HL-60 (cell line): ENCODE measurements around the gene TBC1D14.

Experiments
- POLR2AphosphoS5 ChIP-seq: IDR thresholded peaks from 2 replicates; pipeline ENCODE4 v1.6.1; 2012; ENCODE audit warnings: low read depth
- TF ChIP-seq, protein P1 (sequence below): IDR thresholded peaks from one replicate; pipeline ENCODE4 v1.5.1; 2011; ENCODE audit warnings: low read length, control low read depth, inconsistent platforms; ENCODE audit not compliant: insufficient read depth

DNA sequence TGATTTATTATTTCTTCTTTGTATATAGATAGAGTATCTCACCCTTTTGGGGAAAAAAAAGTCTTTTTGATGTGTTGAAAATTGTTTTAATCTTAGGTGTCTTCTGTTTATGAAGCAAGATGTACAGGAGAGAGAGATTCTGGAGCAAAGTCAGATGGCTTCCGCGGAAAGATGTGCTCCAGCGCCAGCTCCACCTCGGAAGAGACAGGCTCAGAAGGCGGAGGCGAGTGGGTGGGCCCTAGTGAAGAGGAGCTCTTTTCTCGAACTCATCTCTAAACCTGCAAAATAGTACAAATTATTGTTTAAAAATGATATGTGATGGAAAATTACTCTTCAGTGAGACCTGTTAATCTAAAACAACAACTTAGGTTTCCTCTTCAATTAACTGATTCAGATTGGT, 28.9 kb upstream of the TBC1D14 start:
- no peak for TF ChIP-seq POLR2AphosphoS5
- TF ChIP-seq, protein P1, sequence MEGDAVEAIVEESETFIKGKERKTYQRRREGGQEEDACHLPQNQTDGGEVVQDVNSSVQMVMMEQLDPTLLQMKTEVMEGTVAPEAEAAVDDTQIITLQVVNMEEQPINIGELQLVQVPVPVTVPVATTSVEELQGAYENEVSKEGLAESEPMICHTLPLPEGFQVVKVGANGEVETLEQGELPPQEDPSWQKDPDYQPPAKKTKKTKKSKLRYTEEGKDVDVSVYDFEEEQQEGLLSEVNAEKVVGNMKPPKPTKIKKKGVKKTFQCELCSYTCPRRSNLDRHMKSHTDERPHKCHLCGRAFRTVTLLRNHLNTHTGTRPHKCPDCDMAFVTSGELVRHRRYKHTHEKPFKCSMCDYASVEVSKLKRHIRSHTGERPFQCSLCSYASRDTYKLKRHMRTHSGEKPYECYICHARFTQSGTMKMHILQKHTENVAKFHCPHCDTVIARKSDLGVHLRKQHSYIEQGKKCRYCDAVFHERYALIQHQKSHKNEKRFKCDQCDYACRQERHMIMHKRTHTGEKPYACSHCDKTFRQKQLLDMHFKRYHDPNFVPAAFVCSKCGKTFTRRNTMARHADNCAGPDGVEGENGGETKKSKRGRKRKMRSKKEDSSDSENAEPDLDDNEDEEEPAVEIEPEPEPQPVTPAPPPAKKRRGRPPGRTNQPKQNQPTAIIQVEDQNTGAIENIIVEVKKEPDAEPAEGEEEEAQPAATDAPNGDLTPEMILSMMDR = no peak
